KBM-7 (cell line): ENCODE results near the gene CLDN8.

ENCODE experiments used
- DNase-seq: peaks from one replicate; pipeline ENCODE4 v3.0.0-alpha.2; 2015
- in situ Hi-C: fragments of 300-500 bp; cut with MboI; formaldehyde crosslinking; loops from 2 replicates; pipeline ENCODE4 v1.14.3; 2020; ENCODE audit warnings: low sequenced_read_pairs, low pct_unique_long_range_greater_than_20kb, mixed read lengths

CLDN8 gene

GRCh38 chr21:30209601-30210000 lies 6.3 kb downstream of the CLDN8 start:
- no peak for DNase-seq
- in situ Hi-C loops, result no loop called here

- DNase-seq, result no peak
- in situ Hi-C loops, result no loop called here
Observed at GRCh38 chr21:30207252-30207579, 8.7 kb downstream of the CLDN8 start.

GRCh38 chr21:30206551-30207251 lies 9.2 kb downstream of the CLDN8 start:
- no peak for DNase-seq
- in situ Hi-C loops, result no loop called here

GRCh38 chr21:30200000-30200399 lies 15.9 kb downstream of the CLDN8 start:
- DNase-seq, result no peak
- in situ Hi-C loops, result no loop called here

GRCh38 chr21:30194701-30195299 lies 21.1 kb downstream of the CLDN8 start:
- in situ Hi-C loops, result no loop called here
- DNase-seq, result peak; percentile 36

- no peak for DNase-seq
- in situ Hi-C loops, result no loop called here
Observed at GRCh38 chr21:30193201-30193600, 22.7 kb downstream of the CLDN8 start.

GRCh38 chr21:30190554-30190953 lies 25.3 kb downstream of the CLDN8 start:
- DNase-seq, result no peak
- in situ Hi-C loops, result no loop called here

- DNase-seq, result no peak
Observed at GRCh38 chr21:30189773-30190172, 26.1 kb downstream of the CLDN8 start.

GRCh38 chr21:30186242-30186641 lies 29.7 kb downstream of the CLDN8 start:
- no peak for DNase-seq
- in situ Hi-C loops, result no loop called here

More at GRCh38 chr21:30189773-30190172, 26.1 kb downstream of the CLDN8 start:
- in situ Hi-C loops, result no loop called here

GRCh38 chr21:30168086-30168485 lies 47.8 kb downstream of the CLDN8 start:
- in situ Hi-C loops, result no loop called here

GRCh38 chr21:30166705-30167104 lies 49.2 kb downstream of the CLDN8 start, which contains the start of gene CLDN17:
TSS of gene CLDN17 (minus strand) at chr21:30166805. CDS start at chr21:30166617, 188 bp downstream.
- no peak for DNase-seq
- in situ Hi-C loops, result no loop called here

More at GRCh38 chr21:30168086-30168485, 47.8 kb downstream of the CLDN8 start:
- no peak for DNase-seq

GRCh38 chr21:30166171-30166570 lies 49.7 kb downstream of the CLDN8 start:
- no peak for DNase-seq
- in situ Hi-C loops, result no loop called here

GRCh38 chr21:30164796-30165195 lies 51.1 kb downstream of the CLDN8 start:
- no peak for DNase-seq
- in situ Hi-C loops, result no loop called here
